Activated T-helper 2 cell treated with anti-CD3 and anti-CD28 coated beads, Interferon-gamma antibody, Interleukin-2, Interleukin-4, amounts not matched to agents 10 μg/mL and 5 μg/mL and 100 μg/mL, durations not matched to agents 14 hours and 24 hours and 36 hours (primary cell): ENCODE data around the gene GTF2F2. TPM values are rescaled to one million over a fixed set of nuclear protein-coding genes. Genes with fewer than 3 reads are reported as not detected.

ENCODE experiments used
- DNase-seq: peaks from one replicate; pipeline ENCODE4 v3.0.0; 2021; ENCODE audit warnings: low spot score
- H3K27ac Mint-ChIP-seq: one replicate; pipeline ENCODE4 v1.8.0; 2021; ENCODE audit warnings: mixed read lengths
- H3K27me3 Mint-ChIP-seq: one replicate; pipeline ENCODE4 v1.8.0; 2021; ENCODE audit warnings: low read depth, mixed read lengths
- H3K36me3 Mint-ChIP-seq: one replicate; pipeline ENCODE4 v1.8.0; 2021; ENCODE audit warnings: low read depth, mixed read lengths
- H3K4me1 Mint-ChIP-seq: one replicate; pipeline ENCODE4 v1.8.0; 2021; ENCODE audit warnings: low read depth, mixed read lengths
- H3K4me3 Mint-ChIP-seq: one replicate; pipeline ENCODE4 v1.8.0; 2021; ENCODE audit warnings: low read depth, mild to moderate bottlenecking, moderate library complexity, mixed read lengths
- H3K9me3 Mint-ChIP-seq: one replicate; pipeline ENCODE4 v1.8.0; 2021; ENCODE audit warnings: mixed read lengths
- intact Hi-C: fragments of 100-400 bp; cut with micrococcal nuclease; formaldehyde crosslinking; loops from one replicate; pipeline ENCODE4 v1.15.1; 2023
- total RNA-seq: library from RNA; stranded (reverse); gene quantifications from 2 replicates; pipeline ENCODE4 v1.2.3, GENCODE V29; 2022

GTF2F2 gene
- total RNA-seq, 1 donor from 2014 or later, result 28.9 TPM

GRCh38 chr13:45316996-45317395, 196.7 kb downstream of the GTF2F2 start:
- H3K27ac Mint-ChIP-seq, result no peak overlapping the region
- no peak for DNase-seq
- H3K27me3 Mint-ChIP-seq, result peaks cover 2% of the 10 kb centered on the region
- H3K9me3 Mint-ChIP-seq, result no peaks in the 10 kb centered on the region
- no peak overlapping the region for H3K4me3 Mint-ChIP-seq
- H3K4me1 Mint-ChIP-seq, result peaks cover 3% of the 10 kb centered on the region
- intact Hi-C loops, result no loop called here
- H3K36me3 Mint-ChIP-seq, result no peaks in the 10 kb centered on the region

GRCh38 chr13:45320876-45321629, 200.7 kb downstream of the GTF2F2 start:
- no peaks in the 10 kb centered on the region for H3K9me3 Mint-ChIP-seq

GRCh38 chr13:45325806-45326205, 205.5 kb downstream of the GTF2F2 start:
- no peak for DNase-seq
- Mint-ChIP-seq H3K27ac (no peak overlapping the region), H3K27me3 (no peaks in the 10 kb centered on the region), H3K36me3 (no peaks in the 10 kb centered on the region), H3K4me1 (peaks cover 13% of the 10 kb centered on the region), H3K4me3 (no peak overlapping the region), H3K9me3 (no peaks in the 10 kb centered on the region)
- intact Hi-C loops, result no loop called here

More at GRCh38 chr13:45320876-45321629, 200.7 kb downstream of the GTF2F2 start:
- Mint-ChIP-seq H3K27ac (no peak overlapping the region), H3K4me1 (peaks cover 3% of the 10 kb centered on the region), H3K4me3 (no peak overlapping the region), H3K36me3 (no peaks in the 10 kb centered on the region), H3K27me3 (peaks cover 1% of the 10 kb centered on the region)
- intact Hi-C loops, result no loop called here
- DNase-seq, result no peak

- Mint-ChIP-seq H3K27me3 (no peaks in the 10 kb centered on the region), H3K36me3 (peaks cover 4% of the 10 kb centered on the region), H3K4me3 (no peak overlapping the region), H3K4me1 (peaks cover 24% of the 10 kb centered on the region), H3K27ac (no peak overlapping the region), H3K9me3 (no peaks in the 10 kb centered on the region)
- no peak for DNase-seq
- intact Hi-C loops, result no loop called here
Observed at GRCh38 chr13:45327253-45327955, 207.1 kb downstream of the GTF2F2 start.

- Mint-ChIP-seq H3K9me3 (no peaks in the 10 kb centered on the region), H3K27ac (no peak overlapping the region), H3K36me3 (peaks cover 17% of the 10 kb centered on the region), H3K27me3 (no peaks in the 10 kb centered on the region), H3K4me1 (peaks cover 33% of the 10 kb centered on the region), H3K4me3 (no peak overlapping the region)
- no peak for DNase-seq
- intact Hi-C loops, result no loop called here
Observed at GRCh38 chr13:45328661-45329111, 208.4 kb downstream of the GTF2F2 start.

- H3K9me3 Mint-ChIP-seq, result no peaks in the 10 kb centered on the region
- intact Hi-C loops, result no loop called here
- H3K4me3 Mint-ChIP-seq, result no peak overlapping the region
- H3K4me1 Mint-ChIP-seq, result peaks cover 55% of the 10 kb centered on the region
- no peak overlapping the region for H3K27ac Mint-ChIP-seq
- no peak for DNase-seq
- no peaks in the 10 kb centered on the region for H3K27me3 Mint-ChIP-seq
- peaks cover 42% of the 10 kb centered on the region for H3K36me3 Mint-ChIP-seq
Observed at GRCh38 chr13:45331123-45331619, 210.9 kb downstream of the GTF2F2 start.

GRCh38 chr13:45331692-45332035, 211.4 kb downstream of the GTF2F2 start:
- Mint-ChIP-seq H3K4me3 (no peak overlapping the region), H3K27ac (no peak overlapping the region), H3K9me3 (no peaks in the 10 kb centered on the region), H3K27me3 (no peaks in the 10 kb centered on the region), H3K36me3 (peaks cover 47% of the 10 kb centered on the region), H3K4me1 (peaks cover 60% of the 10 kb centered on the region)
- DNase-seq, result no peak
- intact Hi-C loops, result no loop called here

- Mint-ChIP-seq H3K4me1 (peaks cover 66% of the 10 kb centered on the region), H3K9me3 (no peaks in the 10 kb centered on the region), H3K27me3 (no peaks in the 10 kb centered on the region), H3K4me3 (no peak overlapping the region), H3K36me3 (peaks cover 52% of the 10 kb centered on the region), H3K27ac (no peak overlapping the region)
- no peak for DNase-seq
- intact Hi-C loops, result no loop called here
Observed at GRCh38 chr13:45332036-45332830, 211.9 kb downstream of the GTF2F2 start.

GRCh38 chr13:45332831-45333219, 212.5 kb downstream of the GTF2F2 start:
- H3K9me3 Mint-ChIP-seq, result no peaks in the 10 kb centered on the region
- no peak overlapping the region for H3K4me3 Mint-ChIP-seq
- H3K27ac Mint-ChIP-seq, result no peak overlapping the region
- peaks cover 58% of the 10 kb centered on the region for H3K36me3 Mint-ChIP-seq
- H3K4me1 Mint-ChIP-seq, result peaks cover 65% of the 10 kb centered on the region
- no peak for DNase-seq
- no peaks in the 10 kb centered on the region for H3K27me3 Mint-ChIP-seq
- intact Hi-C loops, result no loop called here

- Mint-ChIP-seq H3K4me3 (no peak overlapping the region), H3K36me3 (peaks cover 64% of the 10 kb centered on the region), H3K27me3 (no peaks in the 10 kb centered on the region), H3K27ac (no peak overlapping the region), H3K9me3 (no peaks in the 10 kb centered on the region), H3K4me1 (peaks cover 68% of the 10 kb centered on the region)
- intact Hi-C loops, result no loop called here
- DNase-seq, result no peak
Observed at GRCh38 chr13:45333251-45333976, 213.1 kb downstream of the GTF2F2 start.
